Colonic mucosa (tissue), 4 donors: ENCODE data around the gene OSBPL7. TPM values are rescaled to one million over a fixed set of nuclear protein-coding genes. Genes with fewer than 3 reads are reported as not detected.

Source experiments
- DNase-seq: peaks from one replicate; pipeline ENCODE4 v3.0.0-alpha.2; 2020
- H3K27ac ChIP-seq: fragments of 200-600 bp; one replicate; pipeline ENCODE4 v1.8.0; 2021
- H3K27me3 ChIP-seq: fragments of 200-600 bp; one replicate; pipeline ENCODE4 v1.8.0; 2021
- H3K36me3 ChIP-seq: fragments of 200-600 bp; one replicate; pipeline ENCODE4 v1.8.0; 2021
- H3K4me1 ChIP-seq: fragments of 200-600 bp; one replicate; pipeline ENCODE4 v1.8.0; 2021; ENCODE audit warnings: mild to moderate bottlenecking
- H3K4me3 ChIP-seq: fragments of 200-600 bp; one replicate; pipeline ENCODE4 v1.8.0; 2021
- H3K9ac ChIP-seq, 2 donors: one replicate each; pipeline ENCODE4 v1.7.0; 2013; ENCODE audit warnings: control low read depth in 2 of 2, low read depth in 2 of 2, low read length in 2 of 2
- H3K9me3 ChIP-seq: fragments of 200-600 bp; one replicate; pipeline ENCODE4 v1.8.0; 2021
- intact Hi-C: fragments of 100-400 bp; cut with DNase I; formaldehyde crosslinking; loops from one replicate; pipeline ENCODE4 v1.14.1; 2022
- total RNA-seq, 2 donors: library from RNA; stranded (reverse); fragmentation: NEBNext Ultra II Directional in 1 of 2; extraction: Animal tissue kit (Norgen Biotek cat#: 25700) in 1 of 2; gene quantifications; one replicate each; pipeline ENCODE4 v1.2.1, GENCODE V29; 2021
- TF ChIP-seq, protein P1 (sequence below): fragments of 200-600 bp; IDR thresholded peaks from one replicate; pipeline ENCODE4 v1.8.0; 2022; ENCODE audit warnings: antibody characterized with exemption, mild to moderate bottlenecking
- donor health status: healthy.
- donor health status: DM: no; HTN: no; CAD: no.
- donor health status: DM: no; HTN: no; CAD: no.

The OSBPL7 gene
- total RNA-seq, 2 donors from 2014 or later = 34.8 to 93.6 TPM

DNA sequence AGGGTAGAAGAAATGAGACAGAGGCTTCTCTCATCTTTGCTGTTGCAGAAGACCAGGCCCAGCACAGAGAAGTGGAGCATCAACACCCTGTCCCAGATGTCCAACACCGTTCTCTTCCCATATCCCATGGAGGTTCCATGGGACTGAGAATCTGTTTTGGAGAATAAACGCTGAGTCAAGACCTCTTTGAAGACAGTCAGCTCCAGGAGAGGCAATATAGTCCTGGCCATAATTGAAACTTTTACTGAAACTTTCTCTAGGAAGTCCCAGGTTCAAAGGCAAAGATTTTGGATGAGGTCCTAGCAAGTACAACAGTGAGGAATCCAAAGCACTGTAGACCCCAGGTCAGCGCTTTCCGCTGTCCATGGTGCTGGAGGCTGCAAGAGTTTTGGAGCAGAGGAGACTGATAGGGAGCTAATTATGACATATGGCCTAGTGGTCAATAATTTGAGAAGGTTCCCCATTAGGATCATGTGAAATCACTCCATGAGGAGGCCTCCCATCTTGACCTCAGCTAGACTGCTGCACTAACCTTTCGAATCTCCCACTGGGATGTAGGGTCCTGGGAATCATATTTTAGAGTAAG, 36.0 kb downstream of the OSBPL7 start:
- H3K36me3 ChIP-seq = no peaks in the 10 kb centered on the region
- no peak overlapping the region for H3K27ac ChIP-seq
- no peak overlapping the region for H3K4me3 ChIP-seq
- DNase-seq = no peak
- H3K27me3 ChIP-seq = peaks cover 16% of the 10 kb centered on the region
- no peak overlapping the region for H3K9ac ChIP-seq
- intact Hi-C loops = loop anchor here (5.0 kb wide), 1 partner anchor 78 kb away; no protein-coding TSS in a partner anchor
- TF ChIP-seq, protein P1, sequence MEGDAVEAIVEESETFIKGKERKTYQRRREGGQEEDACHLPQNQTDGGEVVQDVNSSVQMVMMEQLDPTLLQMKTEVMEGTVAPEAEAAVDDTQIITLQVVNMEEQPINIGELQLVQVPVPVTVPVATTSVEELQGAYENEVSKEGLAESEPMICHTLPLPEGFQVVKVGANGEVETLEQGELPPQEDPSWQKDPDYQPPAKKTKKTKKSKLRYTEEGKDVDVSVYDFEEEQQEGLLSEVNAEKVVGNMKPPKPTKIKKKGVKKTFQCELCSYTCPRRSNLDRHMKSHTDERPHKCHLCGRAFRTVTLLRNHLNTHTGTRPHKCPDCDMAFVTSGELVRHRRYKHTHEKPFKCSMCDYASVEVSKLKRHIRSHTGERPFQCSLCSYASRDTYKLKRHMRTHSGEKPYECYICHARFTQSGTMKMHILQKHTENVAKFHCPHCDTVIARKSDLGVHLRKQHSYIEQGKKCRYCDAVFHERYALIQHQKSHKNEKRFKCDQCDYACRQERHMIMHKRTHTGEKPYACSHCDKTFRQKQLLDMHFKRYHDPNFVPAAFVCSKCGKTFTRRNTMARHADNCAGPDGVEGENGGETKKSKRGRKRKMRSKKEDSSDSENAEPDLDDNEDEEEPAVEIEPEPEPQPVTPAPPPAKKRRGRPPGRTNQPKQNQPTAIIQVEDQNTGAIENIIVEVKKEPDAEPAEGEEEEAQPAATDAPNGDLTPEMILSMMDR = no peak
- no peaks in the 10 kb centered on the region for H3K4me1 ChIP-seq
- no peaks in the 10 kb centered on the region for H3K9me3 ChIP-seq

DNA sequence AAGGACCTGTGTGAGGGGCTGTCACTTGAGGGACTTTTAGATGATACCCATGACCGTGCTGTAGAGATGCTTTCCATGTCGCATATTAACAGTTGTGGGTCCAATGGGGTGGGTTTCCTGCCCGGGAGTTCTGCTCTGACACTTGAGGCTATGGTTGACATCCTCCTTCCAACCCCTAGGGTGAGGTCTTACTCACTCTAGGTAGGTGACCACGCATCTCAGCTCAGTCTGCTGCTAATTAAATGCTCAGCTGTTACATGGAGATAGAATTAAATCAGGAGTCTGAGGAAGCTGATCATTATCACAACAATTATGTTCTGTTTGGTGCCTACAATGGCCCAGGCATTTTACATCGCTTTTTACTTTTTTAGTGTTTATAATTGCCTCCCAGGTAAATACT, 40.2 kb downstream of the OSBPL7 start:
- no peak overlapping the region for H3K27ac ChIP-seq

DNA sequence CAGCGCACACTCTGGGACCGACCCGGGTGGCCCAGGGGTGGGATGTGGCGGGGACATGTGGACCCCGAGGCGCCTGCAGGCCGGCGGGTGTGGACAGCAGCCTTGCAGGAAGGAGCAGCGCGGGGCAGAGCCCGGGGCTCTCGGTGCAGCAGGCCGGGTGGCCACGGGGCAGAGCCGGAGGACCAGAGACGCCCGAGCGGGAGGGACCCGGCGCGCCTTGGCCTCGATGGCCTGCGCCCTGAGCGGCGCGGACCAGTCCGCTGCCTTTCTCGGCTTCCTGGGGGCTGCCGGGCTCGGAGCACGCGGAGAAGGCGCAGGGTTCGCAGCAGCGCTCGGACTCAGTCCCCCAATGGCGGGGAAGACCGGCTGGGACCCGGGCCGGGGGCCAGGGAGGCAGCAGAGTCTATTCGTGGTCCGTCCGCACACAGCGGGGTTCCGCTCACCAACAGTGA, 43.4 kb downstream of the OSBPL7 start:
- TF ChIP-seq, protein P1 = no peak
- no peaks in the 10 kb centered on the region for H3K36me3 ChIP-seq
- intact Hi-C loops = no loop called here
- H3K4me3 ChIP-seq = no peak overlapping the region
- H3K27me3 ChIP-seq = peaks cover 10% of the 10 kb centered on the region
- DNase-seq = no peak
- H3K27ac ChIP-seq = no peak overlapping the region
- no peaks in the 10 kb centered on the region for H3K9me3 ChIP-seq
- H3K9ac ChIP-seq = no peak overlapping the region
- H3K4me1 ChIP-seq = no peaks in the 10 kb centered on the region

More for the DNA sequence above, 40.2 kb downstream of the OSBPL7 start:
- intact Hi-C loops = no loop called here
- no peak overlapping the region for H3K4me3 ChIP-seq
- TF ChIP-seq, protein P1 = no peak
- peaks cover 6% of the 10 kb centered on the region for H3K27me3 ChIP-seq
- H3K4me1 ChIP-seq = no peaks in the 10 kb centered on the region
- no peaks in the 10 kb centered on the region for H3K36me3 ChIP-seq
- H3K9ac ChIP-seq = no peak overlapping the region
- DNase-seq = no peak
- H3K9me3 ChIP-seq = no peaks in the 10 kb centered on the region

DNA sequence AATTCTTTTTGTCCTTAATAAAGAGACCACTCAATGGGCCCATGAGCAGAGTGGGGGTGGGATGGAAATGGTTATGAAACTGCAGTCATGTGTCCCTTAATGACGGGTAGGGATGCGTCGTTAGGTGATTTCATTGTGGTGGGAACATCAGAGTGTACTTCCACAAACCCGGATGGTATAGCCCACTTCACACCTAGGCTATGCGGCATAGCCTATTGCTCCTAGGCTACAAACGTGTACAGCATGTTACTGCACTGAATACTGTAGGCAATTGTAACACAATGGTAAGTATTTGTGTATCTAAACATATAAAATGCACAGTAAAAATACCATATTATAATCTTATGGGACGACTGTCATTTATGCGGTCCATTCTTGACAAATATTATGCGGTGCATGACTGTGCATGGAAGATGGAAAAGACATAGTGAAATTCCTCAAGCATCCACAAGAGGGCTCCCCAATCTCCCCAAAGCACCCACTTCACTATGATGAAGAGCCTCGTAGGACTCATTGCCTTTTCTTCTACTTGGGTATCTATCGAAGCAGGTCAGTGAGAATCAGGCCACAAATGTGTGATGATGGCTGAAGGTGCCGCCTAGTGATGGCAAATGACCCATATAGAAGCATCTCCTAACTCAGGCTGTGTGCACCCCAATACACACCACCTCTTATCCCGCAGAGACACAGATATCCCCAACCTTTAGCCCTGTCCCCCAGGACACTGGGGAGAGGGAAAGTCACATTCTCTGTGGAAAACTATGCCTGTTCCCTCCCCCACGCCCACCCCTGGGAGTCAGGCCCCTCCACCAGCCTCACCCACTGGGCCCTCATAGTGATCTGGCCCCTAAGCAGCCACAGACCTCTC, 45.0 kb downstream of the OSBPL7 start:
- H3K27me3 ChIP-seq = peaks cover 10% of the 10 kb centered on the region
- H3K9me3 ChIP-seq = no peaks in the 10 kb centered on the region
- intact Hi-C loops = no loop called here
- H3K36me3 ChIP-seq = no peaks in the 10 kb centered on the region
- H3K4me1 ChIP-seq = no peaks in the 10 kb centered on the region
- no peak overlapping the region for H3K4me3 ChIP-seq
- peak; percentile 38 for DNase-seq
- H3K9ac ChIP-seq = no peak overlapping the region
- no peak overlapping the region for H3K27ac ChIP-seq
- TF ChIP-seq, protein P1 = peak; percentile 61

DNA sequence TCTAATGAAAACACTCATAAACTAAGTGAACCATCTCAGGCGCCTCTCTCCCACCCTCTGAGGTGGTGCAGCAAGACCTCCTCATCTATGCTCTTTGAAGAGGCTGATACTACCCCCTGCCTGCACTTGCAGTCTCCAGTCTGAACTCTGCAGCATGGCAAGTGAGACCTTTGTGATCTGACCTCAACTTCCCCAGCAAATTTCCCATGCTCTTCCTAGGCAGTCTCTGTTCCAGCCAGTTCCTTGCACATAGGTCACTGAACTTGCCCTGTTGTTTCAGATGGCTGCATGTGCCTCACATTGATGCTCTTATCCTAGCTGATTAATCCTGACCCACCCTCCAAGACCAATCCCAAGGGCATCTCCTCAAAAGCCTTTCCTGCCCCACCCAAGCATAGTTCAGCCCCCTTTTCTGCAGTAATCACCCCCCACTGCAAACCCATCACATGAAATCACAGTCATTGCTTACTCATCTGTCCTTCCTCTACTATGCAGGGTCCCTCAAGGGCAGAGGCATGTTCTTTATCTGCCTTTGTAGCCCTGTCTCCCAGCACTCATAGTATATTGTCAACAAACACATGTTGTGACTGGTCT, 46.5 kb downstream of the OSBPL7 start:
- Histone ChIP-seq H3K36me3 (no peaks in the 10 kb centered on the region), H3K9ac (no peak overlapping the region), H3K27me3 (peaks cover 10% of the 10 kb centered on the region), H3K9me3 (no peaks in the 10 kb centered on the region), H3K4me3 (no peak overlapping the region), H3K27ac (no peak overlapping the region), H3K4me1 (no peaks in the 10 kb centered on the region)
- TF ChIP-seq, protein P1 = no peak
- no peak for DNase-seq
- intact Hi-C loops = no loop called here
